ENCODE results near the gene PPDPF. TPM values are rescaled to one million over a fixed set of nuclear protein-coding genes. Genes with fewer than 3 reads are reported as not detected.
"Not testable (repeated sequence)": the region's sequence is repeated elsewhere in the genome, so short reads cannot be mapped to it uniquely, and the experiment has no call there.

The PPDPF gene
- total and polyA plus RNA-seq, 2 donors (not counting 3 experiments of a cell fraction or from before 2014, with no cell fraction given), result 52.2 to 219 TPM

GRCh38 chr20:63558804-63559484 is 38.4 kb downstream of the PPDPF start:
- POLR2A ChIA-PET, result no interaction called here
- intact Hi-C loops (cut with micrococcal nuclease), result no loop called here
- CTCF ChIA-PET, result interaction anchor here (0.6 kb wide), 1 partner anchor 21 kb away, joined by 3 read pairs; no protein-coding TSS in a partner anchor
- TF ChIP-seq GATA2 (IDR thresholded peaks at IDR 0.05; ENCODE audit: insufficient read depth, insufficient read length, low read depth, low read length), result no peak
- no peak for TF ChIP-seq POLR2AphosphoS5 (IDR thresholded peaks at IDR 0.05; ENCODE audit: insufficient read depth, low read depth, low read length)
- TF ChIP-seq EZH2 (IDR thresholded peaks at IDR 0.05; ENCODE audit: borderline replicate concordance, low read depth, low read length, severe bottlenecking), result no peak
- TF ChIP-seq MAX (IDR thresholded peaks at IDR 0.05; ENCODE audit: insufficient read depth, insufficient read length), result no peak
- no peak for TF ChIP-seq FOS (IDR thresholded peaks at IDR 0.05; ENCODE audit: borderline replicate concordance, insufficient read depth, low read length)
- TF ChIP-seq MYC (IDR thresholded peaks at IDR 0.05; ENCODE audit: low read depth, low read length), result no peak
- no peak for TF ChIP-seq CTCF (IDR thresholded peaks at IDR 0.05; ENCODE audit: extremely low read depth in 1 of 2, insufficient read depth in 1 of 2, low read depth in 1 of 2, low read length in 2 of 2)
- no peak for TF ChIP-seq POLR2A (IDR thresholded peaks at IDR 0.05; ENCODE audit: low read depth, low read length)
- TF ChIP-seq JUN (IDR thresholded peaks at IDR 0.05; ENCODE audit: borderline replicate concordance, insufficient read depth, insufficient read length, low read depth), result no peak
- Histone ChIP-seq H4K20me1 (replicated peaks; ENCODE audit: control insufficient read depth, extremely low read depth, insufficient read depth, low read length) (no peaks in the 10 kb centered on the region), H3K9ac (replicated peaks; ENCODE audit: extremely low read depth, insufficient read depth, low read length) (no peak overlapping the region), H3K4me2 (ENCODE audit: insufficient read depth, low read length) (no peak overlapping the region), H3K4me3 (replicated peaks in 1 of 3; ENCODE audit: insufficient read depth in 1 of 3, low read depth in 1 of 3, low read length in 3 of 3) (no peak overlapping the region), H3K4me1 (ENCODE audit: control insufficient read depth, extremely low read depth, insufficient read depth, low read length) (no peaks in the 10 kb centered on the region), H3K36me3 (ENCODE audit: control insufficient read depth in 2 of 2, extremely low read depth in 1 of 2, insufficient read depth in 2 of 2, low read length in 2 of 2) (peaks cover 0 to 13% of the 10 kb centered on the region in 2 experiments), H3K27me3 (ENCODE audit: control insufficient read depth in 2 of 2, insufficient read depth in 2 of 2, low read length in 2 of 2) (no peaks in the 10 kb centered on the region), H2AFZ (ENCODE audit: low read depth, low read length) (no peak overlapping the region), H3K27ac (ENCODE audit: insufficient read depth, low read depth, low read length) (no peak overlapping the region), H3K79me2 (ENCODE audit: control insufficient read depth, insufficient read depth, low read length) (no peaks in the 10 kb centered on the region), H3K9me3 (replicated peaks; ENCODE audit: control insufficient read depth, insufficient read depth, low read length) (no peaks in the 10 kb centered on the region), H3K9me1 (replicated peaks; ENCODE audit: control insufficient read depth, extremely low read depth, insufficient read depth, low read length) (no peaks in the 10 kb centered on the region)
- FAIRE-seq, result no peak
- no peak for DNase-seq (ENCODE audit: low read depth, low spot score)
- dilution Hi-C loops (cut with MboI; ENCODE audit: extremely low pct_ligation_motif_present, low sequenced_read_pairs), result no loop called here
- no TSS peak for BruUV-seq (replicated peaks)

- DNase-seq (ENCODE audit: low read depth, low spot score); H4K20me1 ChIP-seq (replicated peaks; ENCODE audit: control insufficient read depth, extremely low read depth, insufficient read depth, low read length); POLR2A ChIA-PET; H3K79me2 ChIP-seq (ENCODE audit: control insufficient read depth, insufficient read depth, low read length); H3K27me3 ChIP-seq (ENCODE audit: control insufficient read depth in 2 of 2, insufficient read depth in 2 of 2, low read length in 2 of 2); H3K4me1 ChIP-seq (ENCODE audit: control insufficient read depth, extremely low read depth, insufficient read depth, low read length); dilution Hi-C loops (cut with MboI; ENCODE audit: extremely low pct_ligation_motif_present, low sequenced_read_pairs); H3K9ac ChIP-seq (replicated peaks; ENCODE audit: extremely low read depth, insufficient read depth, low read length); H3K4me3 ChIP-seq (replicated peaks in 1 of 3; ENCODE audit: insufficient read depth in 1 of 3, low read depth in 1 of 3, low read length in 3 of 3); H2AFZ ChIP-seq (ENCODE audit: low read depth, low read length); H3K9me3 ChIP-seq (replicated peaks; ENCODE audit: control insufficient read depth, insufficient read depth, low read length); H3K27ac ChIP-seq (ENCODE audit: insufficient read depth, low read depth, low read length); BruUV-seq (replicated peaks); H3K9me1 ChIP-seq (replicated peaks; ENCODE audit: control insufficient read depth, extremely low read depth, insufficient read depth, low read length); H3K4me2 ChIP-seq (ENCODE audit: insufficient read depth, low read length); FAIRE-seq; intact Hi-C loops (cut with micrococcal nuclease): not testable (repeated sequence)
- H3K36me3 ChIP-seq (ENCODE audit: control insufficient read depth in 2 of 2, extremely low read depth in 1 of 2, insufficient read depth in 2 of 2, low read length in 2 of 2), result peaks cover 0 to 15% of the 10 kb centered on the region in 2 experiments
- CTCF ChIA-PET, result interaction anchor here (0.6 kb wide), 1 partner anchor 21 kb away, joined by 3 read pairs; no protein-coding TSS in a partner anchor
Observed at GRCh38 chr20:63559485-63560332, 39.1 kb downstream of the PPDPF start.
